Neural progenitor cell (in vitro differentiated cells): ENCODE data around the gene TSEN15. TPM values are rescaled to one million over a fixed set of nuclear protein-coding genes. Genes with fewer than 3 reads are reported as not detected.

ENCODE experiments used
- DNase-seq: peaks from one replicate; pipeline ENCODE4 v3.0.0-alpha.2; 2016; ENCODE audit warnings: low spot score
- H2AFZ ChIP-seq: fragments of 200-600 bp; sonication (generic); replicated peaks from 2 replicates; pipeline ENCODE4 v1.6.1; 2016; ENCODE audit warnings: antibody characterized with exemption
- H3F3A ChIP-seq: fragments of 200-600 bp; sonication (generic); 2 replicates; pipeline ENCODE4 v1.6.1; 2016; ENCODE audit warnings: antibody characterized with exemption, low read depth
- H3K27ac ChIP-seq: fragments of 200-600 bp; sonication (generic); 2 replicates; pipeline ENCODE4 v1.5.1; 2016; ENCODE audit warnings: mild to moderate bottlenecking
- H3K27me3 ChIP-seq: fragments of 200-600 bp; sonication (generic); 2 replicates; pipeline ENCODE4 v1.6.1; 2016; ENCODE audit warnings: mild to moderate bottlenecking, moderate library complexity
- H3K36me3 ChIP-seq: fragments of 200-600 bp; sonication (generic); 2 replicates; pipeline ENCODE4 v1.5.1; 2016
- H3K4me1 ChIP-seq: fragments of 200-600 bp; sonication (generic); 2 replicates; pipeline ENCODE4 v1.6.1; 2016; ENCODE audit warnings: mixed run types
- H3K4me2 ChIP-seq: fragments of 200-600 bp; sonication (generic); 2 replicates; pipeline ENCODE4 v1.6.1; 2016
- H3K4me3 ChIP-seq: fragments of 200-600 bp; sonication (generic); 2 replicates; pipeline ENCODE4 v1.5.1; 2016
- H3K79me2 ChIP-seq: fragments of 200-600 bp; sonication (generic); 2 replicates; pipeline ENCODE4 v1.6.1; 2016; ENCODE audit warnings: low read depth
- H3K9ac ChIP-seq: fragments of 200-600 bp; sonication (generic); 2 replicates; pipeline ENCODE4 v1.6.1; 2016
- H3K9me3 ChIP-seq: fragments of 200-600 bp; sonication (generic); 2 replicates; pipeline ENCODE4 v1.5.1; 2016; ENCODE audit warnings: low read depth
- H4K20me1 ChIP-seq: fragments of 200-600 bp; sonication (generic); 2 replicates; pipeline ENCODE4 v1.6.1; 2016; ENCODE audit warnings: low read depth
- H3K27ac Mint-ChIP-seq: 3 replicates; pipeline ENCODE4 v1.8.0; 2021; ENCODE audit warnings: mixed read lengths
- H3K27me3 Mint-ChIP-seq: 2 replicates; pipeline ENCODE4 v1.8.0; 2022; ENCODE audit warnings: low read depth, mild to moderate bottlenecking, inconsistent platforms, moderate library complexity, mixed read lengths; ENCODE audit not compliant: insufficient read depth
- H3K36me3 Mint-ChIP-seq: 3 replicates; pipeline ENCODE4 v1.8.0; 2021; ENCODE audit warnings: mixed read lengths
- H3K4me1 Mint-ChIP-seq: 3 replicates; pipeline ENCODE4 v1.8.0; 2021; ENCODE audit warnings: mixed read lengths
- H3K4me3 Mint-ChIP-seq: 3 replicates; pipeline ENCODE4 v1.8.0; 2021; ENCODE audit warnings: mild to moderate bottlenecking, moderate library complexity, mixed read lengths
- H3K9me3 Mint-ChIP-seq: 3 replicates; pipeline ENCODE4 v1.8.0; 2020; ENCODE audit warnings: mixed read lengths
- CTCF ChIP-seq: fragments of 200-600 bp; sonication (generic); IDR thresholded peaks from 2 replicates; pipeline ENCODE4 v1.5.1; 2017; ENCODE audit warnings: antibody characterized with exemption, mild to moderate bottlenecking
- EZH2 ChIP-seq: fragments of 200-600 bp; sonication (generic); IDR thresholded peaks from 2 replicates; pipeline ENCODE4 v1.6.1; 2017; ENCODE audit warnings: antibody characterized with exemption, mild to moderate bottlenecking, moderate library complexity
- EZH2phosphoT487 ChIP-seq: fragments of 200-600 bp; sonication (generic); IDR thresholded peaks from 2 replicates; pipeline ENCODE4 v1.6.1; 2017; ENCODE audit warnings: antibody characterized with exemption
- total RNA-seq: library from RNA; depleted of rRNA; stranded (reverse); fragments of >200 nt; gene quantifications from 2 replicates; pipeline ENCODE4 v1.2.3, GENCODE V29; 2015; ENCODE audit warnings: low replicate concordance

Gene TSEN15
- total RNA-seq, 1 donor from 2014 or later = 72.3 TPM

GRCh38 chr1:184023171-184023570 is 28.4 kb upstream of the TSEN15 start:
- Histone ChIP-seq H3K27me3 (no peaks in the 10 kb centered on the region), H2AFZ (no peak overlapping the region), H3K79me2 (no peaks in the 10 kb centered on the region), H3K27ac (no peak overlapping the region), H4K20me1 (no peaks in the 10 kb centered on the region), H3K36me3 (no peaks in the 10 kb centered on the region), H3K9ac (no peak overlapping the region), H3K9me3 (no peaks in the 10 kb centered on the region), H3K4me3 (no peak overlapping the region), H3K4me2 (no peak overlapping the region), H3K4me1 (peaks cover 45% of the 10 kb centered on the region), H3F3A (peaks cover 11% of the 10 kb centered on the region)
- Mint-ChIP-seq H3K4me3 (peak overlapping the region; percentile 65), H3K4me1 (peaks cover 62% of the 10 kb centered on the region), H3K9me3 (no peaks in the 10 kb centered on the region), H3K27me3 (no peaks in the 10 kb centered on the region), H3K27ac (peak overlapping the region; percentile 84), H3K36me3 (no peaks in the 10 kb centered on the region)
- no peak for DNase-seq
- TF ChIP-seq CTCF (no peak), EZH2phosphoT487 (no peak)

GRCh38 chr1:184025242-184025675 is 26.3 kb upstream of the TSEN15 start:
- H3K4me1 Mint-ChIP-seq = peaks cover 64% of the 10 kb centered on the region
- Histone ChIP-seq H2AFZ (no peak overlapping the region), H3K27ac (no peak overlapping the region), H3K4me2 (peak overlapping the region; percentile 50), H3F3A (peaks cover 11% of the 10 kb centered on the region), H3K79me2 (no peaks in the 10 kb centered on the region), H3K9ac (no peak overlapping the region), H3K9me3 (no peaks in the 10 kb centered on the region), H3K36me3 (no peaks in the 10 kb centered on the region), H4K20me1 (no peaks in the 10 kb centered on the region), H3K27me3 (no peaks in the 10 kb centered on the region), H3K4me3 (no peak overlapping the region), H3K4me1 (peaks cover 45% of the 10 kb centered on the region)
- peak overlapping the region; percentile 9 for H3K4me3 Mint-ChIP-seq
- no peaks in the 10 kb centered on the region for H3K36me3 Mint-ChIP-seq
- H3K27me3 Mint-ChIP-seq = no peaks in the 10 kb centered on the region
- no peaks in the 10 kb centered on the region for H3K9me3 Mint-ChIP-seq
- peak overlapping the region; percentile 84 for H3K27ac Mint-ChIP-seq
- TF ChIP-seq EZH2phosphoT487 = peak; percentile 50
- no peak for TF ChIP-seq EZH2
- no peak for TF ChIP-seq CTCF
- peak; percentile 64 for DNase-seq

DNA sequence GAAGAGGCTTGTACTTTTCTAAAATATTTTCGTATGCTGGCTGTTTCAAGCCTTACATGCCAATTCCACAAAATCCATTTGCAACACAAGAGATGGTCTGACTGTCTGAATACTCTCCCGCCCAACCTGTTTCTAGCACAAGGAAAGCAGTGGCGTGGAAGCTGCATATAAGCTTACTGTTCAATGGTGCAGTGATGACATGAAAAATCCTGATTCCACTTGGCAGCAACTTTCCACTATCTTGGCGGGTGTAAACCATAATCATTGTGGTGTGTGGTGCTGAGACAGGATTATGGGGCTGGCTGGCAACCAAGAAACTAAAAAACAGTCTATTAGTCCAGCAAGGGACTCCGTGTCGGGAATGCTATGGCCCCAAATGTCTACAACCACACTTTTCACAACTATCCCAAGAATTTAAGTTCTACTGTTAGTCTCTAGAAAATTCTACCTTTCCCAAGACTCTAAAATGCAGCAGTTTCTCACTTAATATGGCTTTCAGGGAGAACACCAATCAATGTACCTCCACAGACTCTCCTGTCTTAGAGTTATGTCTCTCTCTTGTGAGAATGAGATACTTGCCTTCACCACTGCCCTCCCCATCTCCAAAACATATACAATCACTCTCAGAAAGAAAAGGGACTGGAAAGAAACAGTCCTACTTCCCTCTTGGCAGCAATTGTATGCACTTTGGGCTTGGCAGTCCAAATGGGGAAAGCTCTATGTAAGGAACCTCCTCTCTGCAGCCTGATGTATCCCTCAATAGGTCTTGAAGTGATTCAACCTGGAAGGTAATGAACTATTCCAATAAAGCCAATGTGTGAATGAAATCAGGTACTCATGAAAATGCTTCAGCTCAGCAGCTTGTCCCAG is 23.5 kb upstream of the TSEN15 start:
- Histone ChIP-seq H3F3A (peaks cover 7% of the 10 kb centered on the region), H3K4me1 (peaks cover 36% of the 10 kb centered on the region), H3K27ac (no peak overlapping the region), H4K20me1 (no peaks in the 10 kb centered on the region), H3K79me2 (no peaks in the 10 kb centered on the region), H3K27me3 (peaks cover 1% of the 10 kb centered on the region), H3K4me2 (no peak overlapping the region), H3K4me3 (no peak overlapping the region), H3K9me3 (no peaks in the 10 kb centered on the region), H3K9ac (no peak overlapping the region), H3K36me3 (no peaks in the 10 kb centered on the region), H2AFZ (no peak overlapping the region)
- Mint-ChIP-seq H3K4me3 (no peak overlapping the region), H3K27ac (peak overlapping the region; percentile 61), H3K27me3 (no peaks in the 10 kb centered on the region), H3K4me1 (peaks cover 70% of the 10 kb centered on the region), H3K36me3 (no peaks in the 10 kb centered on the region), H3K9me3 (no peaks in the 10 kb centered on the region)
- no peak for DNase-seq
- TF ChIP-seq EZH2phosphoT487 (no peak), EZH2 (no peak), CTCF (no peak)
